ENCODE measurements around the gene C6orf58.

- TF ChIP-seq, protein P1, sequence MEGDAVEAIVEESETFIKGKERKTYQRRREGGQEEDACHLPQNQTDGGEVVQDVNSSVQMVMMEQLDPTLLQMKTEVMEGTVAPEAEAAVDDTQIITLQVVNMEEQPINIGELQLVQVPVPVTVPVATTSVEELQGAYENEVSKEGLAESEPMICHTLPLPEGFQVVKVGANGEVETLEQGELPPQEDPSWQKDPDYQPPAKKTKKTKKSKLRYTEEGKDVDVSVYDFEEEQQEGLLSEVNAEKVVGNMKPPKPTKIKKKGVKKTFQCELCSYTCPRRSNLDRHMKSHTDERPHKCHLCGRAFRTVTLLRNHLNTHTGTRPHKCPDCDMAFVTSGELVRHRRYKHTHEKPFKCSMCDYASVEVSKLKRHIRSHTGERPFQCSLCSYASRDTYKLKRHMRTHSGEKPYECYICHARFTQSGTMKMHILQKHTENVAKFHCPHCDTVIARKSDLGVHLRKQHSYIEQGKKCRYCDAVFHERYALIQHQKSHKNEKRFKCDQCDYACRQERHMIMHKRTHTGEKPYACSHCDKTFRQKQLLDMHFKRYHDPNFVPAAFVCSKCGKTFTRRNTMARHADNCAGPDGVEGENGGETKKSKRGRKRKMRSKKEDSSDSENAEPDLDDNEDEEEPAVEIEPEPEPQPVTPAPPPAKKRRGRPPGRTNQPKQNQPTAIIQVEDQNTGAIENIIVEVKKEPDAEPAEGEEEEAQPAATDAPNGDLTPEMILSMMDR (IDR thresholded peaks at IDR 0.05; ENCODE audit: low read depth, low read length, poor library complexity, severe bottlenecking): no peak
- TF ChIP-seq EZH2phosphoT487 (IDR thresholded peaks at IDR 0.05; ENCODE audit: borderline replicate concordance, low read length): no peak
Measured at GRCh38 chr6:127634178-127634577, 57.2 kb downstream of the C6orf58 start.

Measured in DOHH2 (cell line).